ENCODE results near the gene SOCS4.

The SOCS4 gene

GRCh38 chr14:55084401-55085059, 57.5 kb downstream of the SOCS4 start:
- H3K27me3 ChIP-seq = no peaks in the 10 kb centered on the region
- TF ChIP-seq, protein P1, sequence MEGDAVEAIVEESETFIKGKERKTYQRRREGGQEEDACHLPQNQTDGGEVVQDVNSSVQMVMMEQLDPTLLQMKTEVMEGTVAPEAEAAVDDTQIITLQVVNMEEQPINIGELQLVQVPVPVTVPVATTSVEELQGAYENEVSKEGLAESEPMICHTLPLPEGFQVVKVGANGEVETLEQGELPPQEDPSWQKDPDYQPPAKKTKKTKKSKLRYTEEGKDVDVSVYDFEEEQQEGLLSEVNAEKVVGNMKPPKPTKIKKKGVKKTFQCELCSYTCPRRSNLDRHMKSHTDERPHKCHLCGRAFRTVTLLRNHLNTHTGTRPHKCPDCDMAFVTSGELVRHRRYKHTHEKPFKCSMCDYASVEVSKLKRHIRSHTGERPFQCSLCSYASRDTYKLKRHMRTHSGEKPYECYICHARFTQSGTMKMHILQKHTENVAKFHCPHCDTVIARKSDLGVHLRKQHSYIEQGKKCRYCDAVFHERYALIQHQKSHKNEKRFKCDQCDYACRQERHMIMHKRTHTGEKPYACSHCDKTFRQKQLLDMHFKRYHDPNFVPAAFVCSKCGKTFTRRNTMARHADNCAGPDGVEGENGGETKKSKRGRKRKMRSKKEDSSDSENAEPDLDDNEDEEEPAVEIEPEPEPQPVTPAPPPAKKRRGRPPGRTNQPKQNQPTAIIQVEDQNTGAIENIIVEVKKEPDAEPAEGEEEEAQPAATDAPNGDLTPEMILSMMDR (IDR thresholded peaks at IDR 0.05) = no peak
- no peaks in the 10 kb centered on the region for H3K36me3 ChIP-seq
- no peak overlapping the region for H3K27ac ChIP-seq
- H3K4me3 ChIP-seq = no peak overlapping the region
- H3K4me1 ChIP-seq = peaks cover 0 to 3% (median 0%) of the 10 kb centered on the region in 4 donors
- DNase-seq = no peak
- intact Hi-C loops (cut with DNase I; ENCODE audit: low total_unique reads) = no loop called here
- no peaks in the 10 kb centered on the region for H3K9me3 ChIP-seq

- no peak for DNase-seq
- no peaks in the 10 kb centered on the region for H3K27me3 ChIP-seq
- H3K27ac ChIP-seq = no peak overlapping the region
- peaks cover 0 to 6% (median 0%) of the 10 kb centered on the region in 4 donors for H3K4me1 ChIP-seq
- H3K4me3 ChIP-seq = no peak overlapping the region
- TF ChIP-seq, protein P1 (IDR thresholded peaks at IDR 0.05) = no peak
- intact Hi-C loops (cut with DNase I; ENCODE audit: low total_unique reads) = no loop called here
- no peaks in the 10 kb centered on the region for H3K9me3 ChIP-seq
- H3K36me3 ChIP-seq = no peaks in the 10 kb centered on the region
Observed at GRCh38 chr14:55085060-55085660, 58.1 kb downstream of the SOCS4 start.

DNA sequence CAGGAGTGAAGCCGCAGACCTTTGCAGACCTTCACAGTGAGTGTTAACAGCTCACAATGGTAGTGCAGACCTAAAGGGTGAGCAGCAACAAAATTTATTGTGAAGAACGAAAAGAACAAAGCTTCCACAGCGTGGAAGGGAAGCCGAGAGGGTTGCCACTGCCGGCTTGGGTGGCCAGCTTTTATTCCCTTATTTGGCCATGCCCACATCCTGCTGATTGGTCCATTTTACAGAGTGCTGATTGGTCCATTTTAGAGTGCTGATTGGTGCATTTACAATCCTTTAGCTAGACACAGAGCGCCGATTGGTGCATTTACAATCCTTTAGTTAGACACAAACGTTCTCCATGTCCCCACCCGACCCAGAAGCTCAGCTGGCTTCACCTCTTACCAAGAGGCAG, 59.9 kb downstream of the SOCS4 start:
- no peaks in the 10 kb centered on the region for H3K27me3 ChIP-seq
- H3K4me1 ChIP-seq = peaks cover 0 to 6% (median 0%) of the 10 kb centered on the region in 4 donors
- H3K36me3 ChIP-seq = no peaks in the 10 kb centered on the region
- DNase-seq = no peak
- TF ChIP-seq, protein P1 (IDR thresholded peaks at IDR 0.05) = no peak
- no peak overlapping the region for H3K4me3 ChIP-seq
- intact Hi-C loops (cut with DNase I; ENCODE audit: low total_unique reads) = loop anchor here (2.0 kb wide), 1 partner anchor 74 kb away; no protein-coding TSS in a partner anchor
- H3K27ac ChIP-seq = no peak overlapping the region
- no peaks in the 10 kb centered on the region for H3K9me3 ChIP-seq

GRCh38 chr14:55088356-55088755, 61.3 kb downstream of the SOCS4 start:
- no peaks in the 10 kb centered on the region for H3K9me3 ChIP-seq
- intact Hi-C loops (cut with DNase I; ENCODE audit: low total_unique reads) = no loop called here
- peaks cover 0 to 6% (median 0%) of the 10 kb centered on the region in 4 donors for H3K4me1 ChIP-seq
- no peak overlapping the region for H3K27ac ChIP-seq
- H3K27me3 ChIP-seq = no peaks in the 10 kb centered on the region
- TF ChIP-seq, protein P1 (IDR thresholded peaks at IDR 0.05) = no peak
- DNase-seq = no peak
- no peaks in the 10 kb centered on the region for H3K36me3 ChIP-seq
- no peak overlapping the region for H3K4me3 ChIP-seq

DNA sequence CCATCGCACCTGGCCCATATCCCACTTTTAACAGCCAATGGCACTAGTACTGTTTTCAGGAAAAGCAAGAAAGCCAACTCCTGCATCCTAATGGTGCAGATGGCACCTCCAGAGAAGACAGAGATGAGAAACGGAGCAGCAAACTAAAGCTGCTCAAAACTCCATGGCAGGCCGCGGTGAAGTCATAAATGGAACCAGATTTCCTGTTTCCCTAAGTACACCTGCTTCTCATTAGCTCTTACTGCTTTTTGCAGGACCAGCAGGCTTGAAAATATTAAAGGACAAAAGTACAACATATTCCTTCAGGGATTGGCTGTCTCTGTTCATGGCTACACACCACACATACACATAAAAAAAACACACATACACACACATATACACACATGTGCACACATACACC, 65.3 kb downstream of the SOCS4 start:
- TF ChIP-seq, protein P1 (IDR thresholded peaks at IDR 0.05) = no peak
- H3K9me3 ChIP-seq = no peaks in the 10 kb centered on the region
- H3K27ac ChIP-seq = no peak overlapping the region
- no peak for DNase-seq
- no peaks in the 10 kb centered on the region for H3K36me3 ChIP-seq
- no peak overlapping the region for H3K4me3 ChIP-seq
- H3K27me3 ChIP-seq = no peaks in the 10 kb centered on the region
- intact Hi-C loops (cut with DNase I; ENCODE audit: low total_unique reads) = loop anchor here (5.0 kb wide), 1 partner anchor 40 kb away; no protein-coding TSS in a partner anchor
- H3K4me1 ChIP-seq = peaks cover 0 to 6% (median 0%) of the 10 kb centered on the region in 4 donors

All from tibial artery (tissue), 4 donors.